Neural progenitor cell (in vitro differentiated cells): ENCODE results near the gene SLC10A3. TPM values are rescaled to one million over a fixed set of nuclear protein-coding genes. Genes with fewer than 3 reads are reported as not detected.

ENCODE experiments used
- DNase-seq: peaks from one replicate; pipeline ENCODE4 v3.0.0-alpha.2; 2016; ENCODE audit warnings: low spot score
- H2AFZ ChIP-seq: fragments of 200-600 bp; sonication (generic); replicated peaks from 2 replicates; pipeline ENCODE4 v1.6.1; 2016; ENCODE audit warnings: antibody characterized with exemption
- H3F3A ChIP-seq: fragments of 200-600 bp; sonication (generic); 2 replicates; pipeline ENCODE4 v1.6.1; 2016; ENCODE audit warnings: antibody characterized with exemption, low read depth
- H3K27ac ChIP-seq: fragments of 200-600 bp; sonication (generic); 2 replicates; pipeline ENCODE4 v1.5.1; 2016; ENCODE audit warnings: mild to moderate bottlenecking
- H3K27me3 ChIP-seq: fragments of 200-600 bp; sonication (generic); 2 replicates; pipeline ENCODE4 v1.6.1; 2016; ENCODE audit warnings: mild to moderate bottlenecking, moderate library complexity
- H3K36me3 ChIP-seq: fragments of 200-600 bp; sonication (generic); 2 replicates; pipeline ENCODE4 v1.5.1; 2016
- H3K4me1 ChIP-seq: fragments of 200-600 bp; sonication (generic); 2 replicates; pipeline ENCODE4 v1.6.1; 2016; ENCODE audit warnings: mixed run types
- H3K4me2 ChIP-seq: fragments of 200-600 bp; sonication (generic); 2 replicates; pipeline ENCODE4 v1.6.1; 2016
- H3K4me3 ChIP-seq: fragments of 200-600 bp; sonication (generic); 2 replicates; pipeline ENCODE4 v1.5.1; 2016
- H3K79me2 ChIP-seq: fragments of 200-600 bp; sonication (generic); 2 replicates; pipeline ENCODE4 v1.6.1; 2016; ENCODE audit warnings: low read depth
- H3K9ac ChIP-seq: fragments of 200-600 bp; sonication (generic); 2 replicates; pipeline ENCODE4 v1.6.1; 2016
- H3K9me3 ChIP-seq: fragments of 200-600 bp; sonication (generic); 2 replicates; pipeline ENCODE4 v1.5.1; 2016; ENCODE audit warnings: low read depth
- H4K20me1 ChIP-seq: fragments of 200-600 bp; sonication (generic); 2 replicates; pipeline ENCODE4 v1.6.1; 2016; ENCODE audit warnings: low read depth
- H3K27ac Mint-ChIP-seq: 3 replicates; pipeline ENCODE4 v1.8.0; 2021; ENCODE audit warnings: mixed read lengths
- H3K27me3 Mint-ChIP-seq: 2 replicates; pipeline ENCODE4 v1.8.0; 2022; ENCODE audit warnings: low read depth, mild to moderate bottlenecking, inconsistent platforms, moderate library complexity, mixed read lengths; ENCODE audit not compliant: insufficient read depth
- H3K36me3 Mint-ChIP-seq: 3 replicates; pipeline ENCODE4 v1.8.0; 2021; ENCODE audit warnings: mixed read lengths
- H3K4me1 Mint-ChIP-seq: 3 replicates; pipeline ENCODE4 v1.8.0; 2021; ENCODE audit warnings: mixed read lengths
- H3K4me3 Mint-ChIP-seq: 3 replicates; pipeline ENCODE4 v1.8.0; 2021; ENCODE audit warnings: mild to moderate bottlenecking, moderate library complexity, mixed read lengths
- H3K9me3 Mint-ChIP-seq: 3 replicates; pipeline ENCODE4 v1.8.0; 2020; ENCODE audit warnings: mixed read lengths
- CTCF ChIP-seq: fragments of 200-600 bp; sonication (generic); IDR thresholded peaks from 2 replicates; pipeline ENCODE4 v1.5.1; 2017; ENCODE audit warnings: antibody characterized with exemption, mild to moderate bottlenecking
- EZH2 ChIP-seq: fragments of 200-600 bp; sonication (generic); IDR thresholded peaks from 2 replicates; pipeline ENCODE4 v1.6.1; 2017; ENCODE audit warnings: antibody characterized with exemption, mild to moderate bottlenecking, moderate library complexity
- EZH2phosphoT487 ChIP-seq: fragments of 200-600 bp; sonication (generic); IDR thresholded peaks from 2 replicates; pipeline ENCODE4 v1.6.1; 2017; ENCODE audit warnings: antibody characterized with exemption
- total RNA-seq: library from RNA; depleted of rRNA; stranded (reverse); fragments of >200 nt; gene quantifications from 2 replicates; pipeline ENCODE4 v1.2.3, GENCODE V29; 2015; ENCODE audit warnings: low replicate concordance

Gene SLC10A3
- total RNA-seq, 1 donor from 2014 or later, result 3.5 TPM

- Histone ChIP-seq H4K20me1 (no peaks in the 10 kb centered on the region), H3K4me3 (no peak overlapping the region), H3K27ac (no peak overlapping the region), H3K27me3 (peaks cover 27% of the 10 kb centered on the region), H3K4me1 (peaks cover 3% of the 10 kb centered on the region), H3K9ac (no peak overlapping the region), H3K9me3 (no peaks in the 10 kb centered on the region), H2AFZ (no peak overlapping the region), H3K79me2 (no peaks in the 10 kb centered on the region), H3F3A (peaks cover 4% of the 10 kb centered on the region), H3K4me2 (no peak overlapping the region), H3K36me3 (no peaks in the 10 kb centered on the region)
- no peak for DNase-seq
- TF ChIP-seq EZH2phosphoT487 (no peak), CTCF (no peak), EZH2 (no peak)
- H3K27ac Mint-ChIP-seq, result no peak overlapping the region
- peaks cover 12% of the 10 kb centered on the region for H3K27me3 Mint-ChIP-seq
- H3K4me3 Mint-ChIP-seq, result no peak overlapping the region
- H3K36me3 Mint-ChIP-seq, result peaks cover under 1% of the 10 kb centered on the region
- peaks cover 8% of the 10 kb centered on the region for H3K4me1 Mint-ChIP-seq
- peaks cover 14% of the 10 kb centered on the region for H3K9me3 Mint-ChIP-seq
These were observed 35.4 kb upstream of the SLC10A3 start for GRCh38 chrX:154525606-154526490.

GRCh38 chrX:154519389-154519788, 29.0 kb upstream of the SLC10A3 start:
- no peaks in the 10 kb centered on the region for H4K20me1 ChIP-seq
- peaks cover 16% of the 10 kb centered on the region for H3K27me3 ChIP-seq
- H3K9me3 ChIP-seq, result no peaks in the 10 kb centered on the region
- H2AFZ ChIP-seq, result no peak overlapping the region
- H3K27ac Mint-ChIP-seq, result no peak overlapping the region
- H3K36me3 ChIP-seq, result no peaks in the 10 kb centered on the region
- TF ChIP-seq CTCF, result no peak
- no peak for TF ChIP-seq EZH2
- TF ChIP-seq EZH2phosphoT487, result no peak
- H3K4me2 ChIP-seq, result no peak overlapping the region
- peaks cover 17% of the 10 kb centered on the region for H3K9me3 Mint-ChIP-seq
- peaks cover 19% of the 10 kb centered on the region for H3K4me1 Mint-ChIP-seq
- DNase-seq, result no peak
- H3F3A ChIP-seq, result peaks cover 8% of the 10 kb centered on the region
- peaks cover 2% of the 10 kb centered on the region for H3K79me2 ChIP-seq
- no peak overlapping the region for H3K27ac ChIP-seq
- H3K4me3 Mint-ChIP-seq, result peak overlapping the region; percentile 19
- no peak overlapping the region for H3K4me3 ChIP-seq
- no peaks in the 10 kb centered on the region for H3K4me1 ChIP-seq
- peaks cover 10% of the 10 kb centered on the region for H3K27me3 Mint-ChIP-seq
- H3K9ac ChIP-seq, result no peak overlapping the region
- H3K36me3 Mint-ChIP-seq, result no peaks in the 10 kb centered on the region

- H3K4me1 ChIP-seq, result no peaks in the 10 kb centered on the region
- H3K27me3 ChIP-seq, result no peaks in the 10 kb centered on the region
- H3K36me3 Mint-ChIP-seq, result peaks cover 1% of the 10 kb centered on the region
- H3K9me3 Mint-ChIP-seq, result peaks cover 20% of the 10 kb centered on the region
- no peaks in the 10 kb centered on the region for H3K9me3 ChIP-seq
- H3K79me2 ChIP-seq, result peaks cover 2% of the 10 kb centered on the region
- H3K4me2 ChIP-seq, result peak overlapping the region; percentile 75
- no peak overlapping the region for H3K9ac ChIP-seq
- peaks cover 8% of the 10 kb centered on the region for H3F3A ChIP-seq
- TF ChIP-seq EZH2phosphoT487 (no peak), CTCF (no peak), EZH2 (no peak)
- H3K27ac Mint-ChIP-seq, result no peak overlapping the region
- no peak overlapping the region for H3K27ac ChIP-seq
- H3K4me1 Mint-ChIP-seq, result peaks cover 22% of the 10 kb centered on the region
- DNase-seq, result peak; percentile 11
- peak overlapping the region; percentile 82 for H3K4me3 ChIP-seq
- H3K36me3 ChIP-seq, result no peaks in the 10 kb centered on the region
- peaks cover 10% of the 10 kb centered on the region for H3K27me3 Mint-ChIP-seq
- H3K4me3 Mint-ChIP-seq, result no peak overlapping the region
- H2AFZ ChIP-seq, result no peak overlapping the region
- H4K20me1 ChIP-seq, result no peaks in the 10 kb centered on the region
These were observed 26.8 kb upstream of the SLC10A3 start for GRCh38 chrX:154517101-154517781.
